Measurements from ENCODE around the gene B4GALNT2.
"Not testable (repeated sequence)": the region's sequence is repeated elsewhere in the genome, so short reads cannot be mapped to it uniquely, and the experiment has no call there.

The B4GALNT2 gene, protein sequence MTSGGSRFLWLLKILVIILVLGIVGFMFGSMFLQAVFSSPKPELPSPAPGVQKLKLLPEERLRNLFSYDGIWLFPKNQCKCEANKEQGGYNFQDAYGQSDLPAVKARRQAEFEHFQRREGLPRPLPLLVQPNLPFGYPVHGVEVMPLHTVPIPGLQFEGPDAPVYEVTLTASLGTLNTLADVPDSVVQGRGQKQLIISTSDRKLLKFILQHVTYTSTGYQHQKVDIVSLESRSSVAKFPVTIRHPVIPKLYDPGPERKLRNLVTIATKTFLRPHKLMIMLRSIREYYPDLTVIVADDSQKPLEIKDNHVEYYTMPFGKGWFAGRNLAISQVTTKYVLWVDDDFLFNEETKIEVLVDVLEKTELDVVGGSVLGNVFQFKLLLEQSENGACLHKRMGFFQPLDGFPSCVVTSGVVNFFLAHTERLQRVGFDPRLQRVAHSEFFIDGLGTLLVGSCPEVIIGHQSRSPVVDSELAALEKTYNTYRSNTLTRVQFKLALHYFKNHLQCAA

GRCh38 chr17:49132699-49133364, at the start of gene B4GALNT2:
Gene B4GALNT2 (plus strand): TSS chr17:49132769. CDS start chr17:49132793, 24 bp downstream.
- DNase-seq (ENCODE audit: extremely low read depth in 1 of 2, low read depth in 1 of 2), result no peak

DNA sequence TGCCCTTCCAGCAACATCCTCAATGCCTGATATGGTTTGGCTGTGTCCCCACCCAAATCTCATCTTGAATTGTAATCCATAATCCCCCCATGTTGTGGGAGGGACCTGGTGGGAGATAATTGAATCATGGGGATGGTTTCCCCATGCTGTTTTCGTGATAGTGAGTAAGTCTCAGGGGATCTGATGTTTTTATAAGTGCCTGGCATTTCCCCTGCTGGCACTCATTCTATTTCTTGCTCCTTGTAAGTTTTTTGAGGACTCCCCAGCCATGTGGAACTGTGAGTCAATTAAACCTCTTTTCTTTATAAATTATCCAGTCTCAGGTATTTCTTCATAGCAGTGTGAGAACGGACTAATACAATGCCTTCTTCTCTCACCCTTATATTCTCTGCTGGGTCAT, 47.5 kb upstream of the B4GALNT2 start:
- not testable (repeated sequence) for DNase-seq (ENCODE audit: extremely low read depth in 1 of 2, low read depth in 1 of 2)

GRCh38 chr17:49085565-49086315, 46.8 kb upstream of the B4GALNT2 start:
- no peak for DNase-seq (ENCODE audit: extremely low read depth in 1 of 2, low read depth in 1 of 2)

- no peak for DNase-seq (ENCODE audit: extremely low read depth in 1 of 2, low read depth in 1 of 2)
Observed at GRCh38 chr17:49086316-49086605, 46.3 kb upstream of the B4GALNT2 start.

DNA sequence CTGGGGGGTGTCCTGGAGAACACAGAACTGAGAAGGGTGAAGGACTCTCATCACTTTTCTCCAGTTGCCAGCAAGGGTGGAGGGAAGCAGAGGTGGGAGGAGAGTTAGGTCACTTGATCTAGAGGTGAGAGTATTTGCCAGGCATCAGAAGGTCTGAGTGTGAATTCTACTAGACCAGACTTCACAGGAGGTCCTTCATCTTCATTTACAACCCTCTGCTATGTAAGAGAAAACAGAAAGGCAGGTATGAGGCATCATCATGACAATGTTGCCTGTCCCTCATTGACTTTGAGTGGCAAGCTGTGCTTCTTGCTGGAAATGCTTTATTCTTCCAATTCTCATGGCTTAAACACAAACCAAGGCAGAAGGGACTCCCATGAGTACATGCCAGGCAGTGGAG, 45.9 kb upstream of the B4GALNT2 start:
- DNase-seq (ENCODE audit: extremely low read depth in 1 of 2, low read depth in 1 of 2), result no peak

DNA sequence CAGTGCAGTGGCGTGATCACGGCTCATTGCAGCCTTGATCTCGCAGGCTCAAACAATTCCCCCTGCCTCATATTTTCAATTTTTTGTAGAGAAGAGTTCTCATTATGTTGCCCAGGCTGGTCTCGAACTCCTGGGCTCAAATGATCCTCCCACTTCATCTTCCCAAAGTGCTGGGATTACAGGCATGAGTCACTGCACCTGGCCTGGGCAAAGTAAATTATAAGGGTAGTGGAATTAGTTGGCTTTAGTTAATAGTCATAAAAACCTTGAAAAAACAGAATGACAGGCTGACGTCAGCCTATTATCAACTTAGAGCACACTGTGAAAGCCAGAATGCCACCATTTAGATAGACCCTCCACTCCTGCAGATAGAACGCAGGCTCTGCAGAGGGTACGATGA, 43.5 kb upstream of the B4GALNT2 start:
- DNase-seq (ENCODE audit: extremely low read depth in 1 of 2, low read depth in 1 of 2), result no peak

DNA sequence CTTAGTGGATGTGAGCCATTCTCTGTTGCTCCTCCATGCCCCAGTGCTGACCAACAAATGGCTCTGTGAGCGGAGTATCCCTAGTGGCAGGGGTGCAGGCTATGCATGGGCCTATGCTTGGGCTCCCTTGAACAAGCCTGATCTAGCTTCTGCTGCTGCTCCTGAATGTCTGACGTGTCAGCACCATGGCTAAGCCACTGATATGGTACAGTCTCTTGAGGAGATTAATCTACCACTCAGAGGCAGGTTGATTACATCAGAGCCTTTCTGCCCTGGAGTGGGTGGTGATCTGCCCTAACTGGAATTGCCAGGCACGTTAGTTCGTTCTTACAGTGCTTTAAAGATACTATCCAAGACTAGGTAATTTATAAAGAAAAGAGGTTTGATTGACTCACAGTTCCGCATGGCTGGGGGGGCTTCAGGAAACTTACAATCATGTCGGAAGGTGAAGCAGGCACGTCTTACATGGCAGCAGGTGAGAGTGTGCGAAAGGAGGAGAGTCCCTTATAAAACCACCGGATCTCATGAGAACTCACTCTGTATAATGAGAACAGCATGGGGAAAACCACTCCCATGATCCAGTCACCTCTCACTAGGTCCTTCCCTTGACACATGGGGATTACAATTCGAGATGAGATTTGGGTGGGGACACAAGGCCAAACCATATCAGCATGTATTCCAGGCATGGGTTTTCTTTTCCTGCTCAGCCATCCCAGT, 41.5 kb upstream of the B4GALNT2 start:
- no peak for DNase-seq (ENCODE audit: extremely low read depth in 1 of 2, low read depth in 1 of 2)

DNA sequence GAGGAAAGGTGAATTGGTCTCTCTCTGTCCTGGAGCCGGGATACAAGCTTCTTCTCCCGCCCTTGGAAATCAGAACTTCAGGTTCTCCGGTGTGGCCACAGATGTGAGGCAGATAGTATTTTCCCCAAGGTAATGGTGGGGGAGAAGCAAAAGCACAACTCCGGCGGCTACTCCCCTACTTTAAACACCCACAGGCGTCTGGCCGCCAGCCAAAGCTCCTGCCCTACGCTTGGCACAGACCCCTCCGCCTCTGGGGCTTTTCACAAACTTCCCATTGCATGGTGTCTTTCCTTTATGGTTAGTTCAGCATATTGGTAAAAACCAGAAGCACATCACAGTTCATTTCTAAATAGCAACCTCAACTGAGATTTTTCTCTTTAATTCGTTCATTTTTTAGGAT, 39.4 kb upstream of the B4GALNT2 start:
- no peak for DNase-seq (ENCODE audit: extremely low read depth in 1 of 2, low read depth in 1 of 2)

GRCh38 chr17:49100601-49101000, 32.0 kb upstream of the B4GALNT2 start:
- DNase-seq (ENCODE audit: extremely low read depth in 1 of 2, low read depth in 1 of 2), result no peak

DNA sequence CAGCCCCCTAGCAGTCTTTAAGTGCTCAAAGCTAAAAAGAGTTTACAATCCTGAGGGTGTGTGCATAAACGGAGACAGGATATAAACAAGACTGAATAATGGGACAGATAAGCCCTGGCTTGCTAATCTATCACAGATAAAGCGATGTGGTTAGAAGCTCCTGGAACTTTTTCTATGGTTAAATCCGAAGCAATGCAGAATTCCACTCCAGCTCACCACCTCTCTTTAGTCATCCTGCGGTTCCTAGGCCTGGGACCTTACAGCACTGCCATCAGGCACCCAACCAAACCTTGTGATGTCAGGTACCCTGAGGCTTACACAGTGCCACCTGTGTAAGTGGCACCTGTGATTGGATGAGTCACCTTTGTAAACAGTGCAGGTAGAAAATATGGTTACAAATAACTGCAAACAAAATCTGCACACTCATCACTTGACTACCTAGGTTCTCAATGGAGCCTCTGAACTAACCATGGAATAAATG, 31.5 kb upstream of the B4GALNT2 start:
- DNase-seq (ENCODE audit: extremely low read depth in 1 of 2, low read depth in 1 of 2), result no peak

- DNase-seq (ENCODE audit: extremely low read depth in 1 of 2, low read depth in 1 of 2), result not testable (repeated sequence)
Observed at GRCh38 chr17:49103360-49103759, 29.2 kb upstream of the B4GALNT2 start.

- no peak for DNase-seq (ENCODE audit: extremely low read depth in 1 of 2, low read depth in 1 of 2)
Observed at GRCh38 chr17:49104511-49105074, 28.0 kb upstream of the B4GALNT2 start.

GRCh38 chr17:49106321-49107210, 26.0 kb upstream of the B4GALNT2 start:
- DNase-seq (ENCODE audit: extremely low read depth in 1 of 2, low read depth in 1 of 2), result no peak

DNA sequence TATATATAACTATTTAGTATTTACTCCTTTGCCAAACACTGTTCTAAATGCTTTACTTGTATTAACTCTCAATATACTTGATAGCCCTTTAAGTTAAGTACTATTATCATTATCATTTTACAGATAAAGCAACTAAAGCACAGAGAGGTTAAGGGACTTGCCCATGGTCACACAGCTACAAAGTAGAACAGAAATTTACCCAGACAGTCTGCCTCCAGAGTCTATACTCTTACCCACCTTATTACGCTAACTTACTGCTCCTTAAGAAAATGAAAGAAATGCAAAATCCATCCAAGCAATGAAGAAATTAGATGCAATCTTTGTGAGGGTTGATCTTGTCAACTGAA, 25.4 kb upstream of the B4GALNT2 start:
- DNase-seq (ENCODE audit: extremely low read depth in 1 of 2, low read depth in 1 of 2), result no peak

DNA sequence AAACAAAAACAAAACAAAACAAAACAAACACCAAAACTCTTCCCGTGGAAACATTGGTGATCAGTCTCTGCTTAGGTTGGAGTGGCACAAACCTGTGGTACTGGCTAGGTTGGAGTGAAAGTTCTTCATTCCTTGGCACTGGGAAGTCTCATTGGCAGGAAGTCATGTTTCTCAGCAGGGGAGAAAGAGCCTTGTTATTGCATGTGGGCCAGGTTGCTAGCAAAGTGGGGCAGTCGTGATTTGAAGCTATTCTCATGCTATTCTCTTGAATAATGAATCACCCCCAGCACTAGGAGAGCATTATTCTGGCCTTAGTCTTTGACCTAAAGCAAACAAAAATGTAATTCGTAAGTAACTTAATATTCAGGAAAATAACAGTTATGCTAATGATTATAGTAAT, 24.3 kb upstream of the B4GALNT2 start:
- DNase-seq (ENCODE audit: extremely low read depth in 1 of 2, low read depth in 1 of 2), result no peak

- no peak for DNase-seq (ENCODE audit: extremely low read depth in 1 of 2, low read depth in 1 of 2)
Observed at GRCh38 chr17:49110509-49110908, 22.1 kb upstream of the B4GALNT2 start.

- no peak for DNase-seq (ENCODE audit: extremely low read depth in 1 of 2, low read depth in 1 of 2)
Observed at GRCh38 chr17:49111934-49112333, 20.6 kb upstream of the B4GALNT2 start.

DNA sequence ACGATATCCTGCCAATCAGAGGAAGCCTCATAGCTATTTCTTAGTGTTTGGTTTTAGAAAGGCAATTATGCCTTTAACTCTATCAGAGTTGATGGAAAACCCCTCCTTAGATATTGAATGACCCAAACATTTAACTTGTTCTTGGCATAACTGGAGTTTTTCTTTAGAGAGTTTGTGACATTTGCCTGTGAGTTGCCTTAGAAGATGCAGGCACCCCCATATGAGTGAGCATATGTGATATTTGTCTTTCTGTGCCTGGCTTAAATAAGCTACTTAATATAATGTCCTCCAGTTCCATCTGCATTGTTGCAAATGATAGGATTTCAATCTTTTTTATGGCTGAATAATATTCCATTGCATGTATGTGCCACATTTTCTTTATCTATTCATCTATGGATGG, 19.6 kb upstream of the B4GALNT2 start:
- DNase-seq (ENCODE audit: extremely low read depth in 1 of 2, low read depth in 1 of 2), result no peak

DNA sequence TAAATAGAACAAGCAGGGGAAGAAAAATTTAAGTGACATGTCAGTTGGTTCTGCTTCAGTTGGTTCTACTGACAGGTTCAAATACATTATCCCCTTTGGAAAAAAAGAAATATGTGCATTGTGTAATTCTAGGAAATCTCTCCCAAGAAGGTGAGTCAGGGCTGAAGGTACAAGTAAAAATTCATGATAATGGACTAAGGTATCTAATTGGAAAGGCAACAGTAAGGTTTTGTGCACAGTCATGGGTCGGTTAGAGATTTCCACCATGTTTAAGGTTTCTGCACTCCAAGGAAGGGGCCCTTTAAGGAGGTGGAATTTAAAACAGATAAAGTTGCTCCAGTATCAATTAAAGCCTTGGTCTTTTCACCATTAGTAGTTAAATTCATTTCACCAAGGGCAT, 17.9 kb upstream of the B4GALNT2 start:
- DNase-seq (ENCODE audit: extremely low read depth in 1 of 2, low read depth in 1 of 2), result no peak
